GM18499 (cell line): ENCODE measurements around the gene GAS6.
"Not testable (repeated sequence)": the region's sequence is repeated elsewhere in the genome, so short reads cannot be mapped to it uniquely, and the experiment has no call there.

ENCODE experiments used
- ATAC-seq: cut with Tn5 transposase; IDR thresholded peaks from one replicate; pipeline ENCODE4 v1.9.1; 2021; ENCODE audit warnings: moderate number of reproducible peaks; ENCODE audit not compliant: insufficient read depth, unreplicated experiment

Gene GAS6

DNA sequence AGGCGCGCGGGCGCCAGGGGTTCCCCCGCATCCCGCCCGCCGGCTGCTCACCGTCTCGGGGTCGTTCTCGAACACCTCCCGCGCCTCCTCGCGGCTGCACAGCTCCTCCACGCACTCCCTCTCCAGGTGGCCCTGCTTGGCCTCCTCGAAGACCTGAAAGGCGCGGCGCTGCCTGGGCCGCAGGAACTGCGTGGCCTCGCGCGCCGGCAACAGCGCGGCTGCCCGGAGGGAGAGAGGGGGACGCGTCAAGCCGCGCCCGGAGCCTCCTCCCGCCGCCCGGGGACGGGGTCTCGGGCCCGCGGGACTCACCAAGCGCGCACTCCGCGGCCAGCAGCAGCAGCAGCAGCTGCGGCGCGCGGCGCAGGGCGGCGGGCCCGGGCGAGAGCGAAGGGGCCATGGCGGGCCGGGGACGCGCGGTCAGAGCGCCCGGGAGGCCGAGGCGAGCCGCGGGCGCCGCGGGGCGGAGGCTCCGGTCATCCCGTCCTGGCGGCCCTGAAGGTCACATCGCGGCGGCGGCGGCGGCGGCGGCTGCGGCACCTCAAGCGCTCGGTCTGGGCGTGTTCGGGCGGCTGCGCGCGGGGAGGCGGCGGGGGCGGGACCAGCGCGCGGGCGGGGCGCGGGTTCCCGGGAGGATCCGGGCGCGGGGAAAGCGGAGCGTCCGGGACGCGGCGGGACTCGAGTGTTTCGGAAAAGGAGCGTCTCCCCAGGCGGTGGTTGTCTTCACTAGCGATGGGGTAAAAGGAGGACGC, at the start of gene GAS6:
Gene GAS6 (minus strand): TSS at position 553 of the 749 bp plus-strand sequence. CDS start 156 bp downstream, at position 397.
- ATAC-seq = no peak

- not testable (repeated sequence) for ATAC-seq
These were observed 49.5 kb upstream of the GAS6 start for GRCh38 chr13:113913408-113913807.

DNA sequence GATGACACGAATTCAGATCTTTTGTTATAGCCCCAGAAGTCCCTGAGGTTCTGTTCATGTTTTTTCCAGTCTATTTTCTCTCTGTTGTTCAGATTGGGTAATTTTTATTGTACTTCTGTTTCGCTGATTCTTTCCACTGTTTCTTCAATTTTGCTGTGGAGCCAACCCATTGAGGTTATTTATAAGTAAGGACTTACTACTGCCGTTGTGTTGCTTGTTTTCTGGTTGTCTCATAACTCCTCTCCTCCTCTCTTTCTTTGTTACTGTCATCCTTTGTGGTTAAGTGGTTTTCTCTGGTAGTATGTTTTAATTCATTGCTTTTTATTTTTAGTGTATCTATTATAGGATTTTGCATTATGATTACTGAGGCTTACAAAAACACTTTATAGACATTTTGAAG, 48.7 kb upstream of the GAS6 start:
- no peak for ATAC-seq

DNA sequence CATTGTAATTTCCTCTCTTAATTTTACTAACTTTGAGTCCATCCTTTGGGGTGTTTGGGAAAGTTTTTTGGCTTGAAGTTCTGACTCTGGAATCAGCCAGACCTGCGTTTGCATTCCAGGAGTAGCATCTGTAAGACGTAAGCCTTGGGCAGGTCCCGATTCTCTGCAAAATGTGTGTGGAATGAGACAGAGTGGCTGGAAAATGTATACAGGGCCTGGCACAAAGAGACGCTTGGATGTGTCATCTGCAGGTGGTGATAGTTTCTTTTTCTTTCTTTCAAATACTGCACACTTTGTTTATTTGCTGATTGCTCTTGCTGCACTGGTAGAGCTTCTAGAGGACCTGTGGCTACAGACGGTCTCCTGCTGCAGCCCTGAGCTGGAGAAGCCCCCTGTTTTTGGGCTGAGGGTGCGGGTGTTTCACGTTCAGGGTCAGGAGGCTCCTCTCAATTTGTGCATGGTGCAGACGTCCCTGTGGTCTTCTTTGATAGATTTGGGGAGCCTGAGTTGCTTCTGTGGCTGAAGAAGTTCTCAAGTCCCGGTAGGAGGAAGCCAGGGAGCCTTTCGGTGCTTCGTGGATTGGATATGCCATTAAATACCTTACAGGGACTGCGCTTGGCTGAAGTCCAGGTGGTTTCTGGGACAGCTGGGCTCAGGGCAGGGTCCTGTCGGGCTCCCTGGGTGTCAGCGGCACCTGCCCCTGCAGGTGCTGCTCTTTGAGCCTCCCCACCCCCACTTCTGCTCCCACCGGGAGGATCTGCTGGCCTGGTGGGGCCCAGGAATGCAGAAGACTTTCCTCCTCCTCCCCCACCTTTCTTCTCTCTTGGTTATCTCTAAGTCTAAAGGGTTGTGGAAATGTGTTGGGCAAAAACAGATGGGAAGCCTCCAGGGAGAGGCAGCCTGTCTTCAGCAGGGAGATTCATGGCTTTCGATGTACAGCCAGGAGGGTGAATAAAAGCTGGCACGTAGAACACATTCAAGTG, 44.0 kb upstream of the GAS6 start:
- no peak for ATAC-seq

GRCh38 chr13:113906571-113906970, 42.7 kb upstream of the GAS6 start:
- ATAC-seq = no peak

DNA sequence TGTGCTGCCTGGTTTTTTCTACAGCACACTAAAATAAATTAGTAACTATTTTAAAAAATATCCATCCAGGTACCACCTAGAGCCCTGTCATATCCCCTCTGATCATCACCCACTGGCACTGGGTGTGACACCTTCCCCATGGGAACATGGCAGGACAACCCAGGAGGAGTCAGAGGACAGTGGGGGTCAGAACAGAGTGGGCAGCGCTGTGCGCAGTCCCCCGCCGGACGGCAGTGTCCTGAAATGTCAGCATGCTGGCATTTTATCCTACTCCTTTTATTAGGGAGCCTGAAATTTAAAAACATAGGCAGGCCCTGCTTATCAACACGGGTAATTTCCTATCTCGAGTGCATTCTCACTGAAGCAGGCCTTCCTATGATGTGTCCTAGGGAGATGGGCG, 42.1 kb upstream of the GAS6 start:
- ATAC-seq = no peak

- no peak for ATAC-seq
These were observed 41.1 kb upstream of the GAS6 start for GRCh38 chr13:113905018-113905417.

DNA sequence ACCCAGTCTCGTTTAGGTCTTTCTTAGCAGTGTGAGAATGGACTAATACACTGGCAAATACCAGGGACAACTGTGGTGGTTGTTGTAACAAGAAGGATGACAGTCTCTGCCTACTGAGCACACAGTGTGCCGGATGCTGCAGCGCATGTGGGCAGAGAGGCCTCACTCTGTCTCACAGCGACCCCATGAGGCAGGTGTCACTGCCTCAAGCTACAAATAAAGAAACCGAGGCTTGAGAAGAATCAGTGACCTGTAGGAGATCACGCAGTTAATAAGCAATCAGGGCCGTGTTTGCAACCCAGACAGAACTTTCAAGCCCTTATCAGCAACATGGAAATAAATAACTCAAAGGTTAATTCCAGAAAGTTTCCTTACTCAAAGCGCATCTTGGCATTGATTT, 40.5 kb upstream of the GAS6 start:
- no peak for ATAC-seq

- no peak for ATAC-seq
These were observed 40.0 kb upstream of the GAS6 start for GRCh38 chr13:113903912-113904311.

- no peak for ATAC-seq
These were observed 39.3 kb upstream of the GAS6 start for GRCh38 chr13:113902986-113903775.

DNA sequence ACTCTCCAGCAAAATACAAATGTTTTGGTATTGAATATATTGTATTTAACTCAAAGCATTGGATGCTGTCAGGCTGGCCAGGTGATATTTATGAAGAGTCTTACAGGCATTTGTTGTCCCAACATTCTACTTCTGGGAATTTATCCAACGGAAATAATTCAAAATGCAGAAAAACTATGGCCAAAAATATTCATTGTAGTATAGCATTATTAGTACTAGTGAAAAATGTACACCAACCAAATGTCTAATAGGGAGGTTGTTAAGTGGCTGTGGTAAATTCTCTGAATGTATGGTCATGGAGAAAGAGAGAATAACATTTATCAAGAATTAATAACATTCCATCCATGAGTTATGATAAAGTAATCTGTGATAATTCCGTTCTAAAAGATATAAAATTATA, 38.6 kb upstream of the GAS6 start:
- no peak for ATAC-seq

DNA sequence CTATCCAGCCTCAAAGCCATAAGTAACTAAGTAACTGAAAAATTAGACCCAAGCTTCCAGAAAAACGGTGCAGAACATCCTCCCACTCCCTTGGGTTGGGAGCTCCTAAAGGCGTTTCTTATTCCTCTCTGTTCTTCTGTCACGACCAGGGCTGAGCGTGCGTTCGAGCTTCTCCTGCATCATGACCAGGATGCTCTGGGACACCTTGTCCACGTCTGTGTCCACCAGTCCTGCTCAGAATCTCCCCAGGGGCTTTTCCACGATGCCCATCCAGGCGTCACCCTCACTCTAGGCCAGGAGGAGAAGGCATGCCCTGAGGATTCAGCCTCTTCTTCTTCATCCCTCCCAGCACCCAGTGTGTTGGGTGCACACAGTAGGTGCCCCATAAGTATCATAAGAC, 37.8 kb upstream of the GAS6 start:
- no peak for ATAC-seq

GRCh38 chr13:113901231-113901630, 37.4 kb upstream of the GAS6 start:
- ATAC-seq = no peak

- ATAC-seq = no peak
These were observed 36.8 kb upstream of the GAS6 start for GRCh38 chr13:113900646-113901045.

DNA sequence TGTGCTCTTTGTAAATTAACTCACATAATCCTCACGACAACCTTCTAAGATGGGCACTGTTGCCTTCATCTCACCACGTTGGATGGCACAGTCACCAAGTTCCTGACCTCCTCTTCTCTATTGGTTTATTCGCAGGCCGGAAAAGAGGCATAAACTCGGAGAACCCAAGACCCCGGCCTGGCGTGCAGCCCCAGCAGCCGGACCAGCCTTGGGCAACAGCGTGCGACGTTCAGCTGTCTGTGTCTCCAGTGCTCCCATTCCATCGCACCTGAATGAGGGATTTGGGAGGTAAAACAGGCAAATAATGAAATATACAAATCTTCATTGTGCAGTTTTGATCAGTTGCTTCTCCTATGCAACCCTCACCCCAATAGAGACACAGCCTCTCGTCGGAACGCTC, 34.5 kb upstream of the GAS6 start:
- ATAC-seq = no peak

DNA sequence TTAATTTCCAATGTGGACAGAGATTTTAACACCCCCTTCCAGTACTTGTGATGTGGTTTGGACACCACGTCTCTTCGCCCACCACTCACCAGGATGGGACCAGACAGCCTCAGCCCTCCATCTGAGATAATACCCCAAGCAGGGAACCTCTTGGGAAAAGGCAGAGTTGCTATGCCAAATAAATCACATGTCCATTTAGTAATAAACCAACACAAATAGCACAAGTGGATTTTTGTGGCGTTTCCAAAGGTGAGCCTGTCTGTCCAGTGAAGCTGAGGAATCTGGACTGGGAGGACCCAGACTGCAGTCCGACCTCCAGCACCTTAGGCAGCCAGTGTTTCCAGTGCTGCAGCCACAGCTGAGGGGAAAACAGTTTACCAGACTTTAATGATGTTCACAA, 34.1 kb upstream of the GAS6 start:
- no peak for ATAC-seq

DNA sequence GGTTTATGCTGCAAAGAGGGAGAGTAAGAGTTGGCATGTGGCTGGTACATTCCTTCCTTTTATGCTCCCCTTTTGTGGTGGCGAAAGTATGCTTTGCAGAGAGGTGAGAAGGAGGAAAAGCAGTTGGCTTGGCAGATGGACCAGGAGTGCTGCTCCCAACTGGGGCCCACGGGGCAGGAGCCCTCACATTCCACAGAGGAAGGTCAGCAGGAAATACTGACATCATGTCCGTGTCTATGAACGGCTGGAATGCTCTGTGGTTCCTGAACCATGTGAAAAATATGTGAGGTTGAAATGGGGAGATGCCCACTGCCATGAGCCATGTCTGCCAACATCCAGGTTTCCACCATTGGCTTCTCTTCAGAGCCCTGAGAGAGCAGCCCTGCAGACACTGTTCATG, 33.3 kb upstream of the GAS6 start:
- ATAC-seq = no peak

DNA sequence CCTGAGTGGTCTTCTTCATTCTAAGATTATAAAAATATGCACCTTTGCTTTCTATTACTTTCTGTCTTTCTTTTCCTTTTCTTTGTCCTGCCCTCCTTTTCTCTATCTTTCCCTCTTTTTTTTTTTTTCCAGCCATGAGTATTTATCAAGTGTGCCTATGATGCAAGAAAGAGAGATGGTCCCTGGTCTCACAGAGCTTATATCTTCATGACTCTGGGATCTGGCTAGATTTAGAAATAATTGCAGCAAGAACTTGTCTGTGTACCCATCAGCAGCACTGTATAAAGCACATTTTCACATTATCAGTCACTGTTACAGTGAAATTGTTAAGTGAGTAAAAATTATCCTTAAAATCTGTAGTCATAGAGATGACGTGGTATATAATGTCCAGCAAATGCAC, 31.6 kb upstream of the GAS6 start:
- no peak for ATAC-seq

DNA sequence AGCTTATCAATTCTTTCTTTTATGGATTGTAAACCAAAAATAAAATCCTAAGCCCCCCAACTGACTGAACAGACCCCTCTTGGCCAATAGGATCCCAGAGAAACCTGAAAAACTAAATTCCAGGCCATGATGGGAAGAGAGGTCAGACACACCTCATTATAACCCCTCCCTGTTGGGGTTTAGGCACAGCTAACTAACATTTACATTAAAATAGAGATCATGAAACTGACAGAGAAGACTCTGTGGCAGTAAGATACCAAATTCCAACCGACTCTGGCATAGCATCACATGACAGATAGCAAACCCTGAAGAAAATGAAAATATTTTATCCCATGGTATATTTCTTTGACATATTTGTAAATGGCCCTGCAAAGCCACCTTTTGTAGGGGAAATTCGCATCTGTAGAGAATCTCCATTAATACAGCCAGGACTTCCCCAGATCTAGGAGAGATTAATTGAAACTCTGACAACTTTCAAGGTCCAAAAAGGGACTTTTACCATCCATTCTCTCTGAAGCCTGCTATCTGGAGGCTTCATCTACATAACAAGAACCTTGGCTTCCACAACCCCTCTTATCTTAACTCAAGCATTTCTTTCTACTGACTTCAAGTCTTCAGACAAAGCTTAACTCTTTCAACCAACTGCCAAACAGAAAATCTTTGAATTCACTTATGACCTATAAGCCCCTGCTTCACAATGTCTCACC, 27.1 kb upstream of the GAS6 start:
- ATAC-seq = no peak

DNA sequence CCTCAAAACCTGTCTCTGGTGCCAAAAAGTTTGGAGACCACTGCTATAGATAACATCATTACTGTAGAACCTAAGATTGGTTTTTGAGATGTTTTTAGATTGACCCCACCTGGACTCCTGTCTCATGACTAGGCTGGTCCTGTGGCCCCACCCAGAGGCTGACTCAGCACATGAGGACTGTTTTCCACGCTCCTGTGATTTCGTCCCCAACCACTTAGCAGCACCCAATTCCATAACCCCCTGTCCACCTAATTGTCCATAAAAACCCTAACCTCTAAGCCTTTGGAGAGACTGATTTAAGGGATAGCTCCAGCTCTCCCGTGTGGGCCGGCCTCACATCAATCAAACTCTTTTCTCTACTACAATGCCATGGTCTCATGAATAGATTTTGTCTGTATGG, 25.6 kb upstream of the GAS6 start:
- no peak for ATAC-seq
